Epithelial cell of proximal tubule (primary cell): ENCODE data around the gene BRF1. TPM values are rescaled to one million over a fixed set of nuclear protein-coding genes. Genes with fewer than 3 reads are reported as not detected.

Experiments used
- DNase-seq: peaks from one replicate; pipeline ENCODE4 v3.0.0-alpha.2; 2011; ENCODE audit warnings: low read depth
- H3K4me3 ChIP-seq: 2 replicates; pipeline ENCODE4 v1.5.1; 2011; ENCODE audit warnings: low read depth, mild to moderate bottlenecking, low read length
- CTCF ChIP-seq: conservative IDR thresholded peaks from 2 replicates; pipeline ENCODE4 v1.5.1; 2012; ENCODE audit warnings: low read depth, mild to moderate bottlenecking, low read length
- total RNA-seq: library from RNA; depleted of rRNA; stranded (reverse); fragments of >200 nt; gene quantifications from 2 replicates; pipeline ENCODE4 v1.2.3, GENCODE V29; 2015

BRF1 gene
- total RNA-seq, 1 donor from 2014 or later = 23.8 TPM

GRCh38 chr14:105271224-105271890 lies 29.4 kb downstream of the BRF1 start:
- DNase-seq = no peak
- TF ChIP-seq CTCF = no peak
- no peak overlapping the region for H3K4me3 ChIP-seq

DNA sequence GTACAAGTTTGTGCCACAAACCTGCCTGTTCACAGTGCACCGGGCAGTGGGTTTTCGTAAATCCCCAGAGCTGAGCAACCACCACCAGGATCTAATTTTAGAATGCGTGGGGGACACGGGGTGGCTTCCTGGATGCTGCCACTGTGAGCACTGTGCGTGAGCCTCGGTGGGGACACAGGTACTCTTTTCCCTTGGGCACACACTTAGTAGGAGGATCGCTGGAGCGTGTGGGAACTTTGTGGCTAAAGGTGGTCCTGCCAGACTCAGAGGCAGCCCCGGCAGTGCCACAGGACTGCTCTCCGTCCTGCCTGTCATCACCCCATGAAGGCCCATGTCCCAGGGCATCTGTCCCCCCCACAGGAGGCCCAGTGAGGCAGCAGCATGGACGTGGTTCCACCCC lies 31.4 kb downstream of the BRF1 start:
- no peak for DNase-seq
- no peak overlapping the region for H3K4me3 ChIP-seq
- TF ChIP-seq CTCF = no peak

GRCh38 chr14:105268736-105269354 lies 32.0 kb downstream of the BRF1 start:
- H3K4me3 ChIP-seq = no peak overlapping the region
- no peak for TF ChIP-seq CTCF
- DNase-seq = no peak

- H3K4me3 ChIP-seq = no peak overlapping the region
- DNase-seq = no peak
- peak; percentile 31 for TF ChIP-seq CTCF
These were observed 32.8 kb downstream of the BRF1 start for GRCh38 chr14:105267820-105268548.

DNA sequence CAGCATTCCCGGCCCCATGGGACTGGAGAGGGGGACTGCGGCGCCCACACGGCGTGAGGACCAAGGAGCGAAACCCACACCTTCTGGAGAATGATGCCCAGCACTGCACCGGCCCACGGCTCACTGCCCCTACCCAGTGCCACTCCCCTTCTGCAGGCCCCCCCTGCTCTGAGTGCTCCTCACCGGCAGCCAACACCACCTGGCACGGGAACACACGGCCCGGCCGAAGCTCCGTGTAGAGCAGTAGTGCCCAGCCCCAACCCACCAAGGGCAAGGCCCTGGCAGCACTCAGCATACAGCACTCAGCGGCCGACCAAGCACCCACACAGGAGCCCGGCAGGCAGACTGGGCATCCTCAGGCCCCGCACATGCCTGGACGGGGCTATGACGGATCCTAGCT lies 39.0 kb downstream of the BRF1 start:
- no peak for TF ChIP-seq CTCF
- no peak for DNase-seq
- no peak overlapping the region for H3K4me3 ChIP-seq

GRCh38 chr14:105260959-105261358 lies 39.8 kb downstream of the BRF1 start:
- H3K4me3 ChIP-seq = no peak overlapping the region
- TF ChIP-seq CTCF = no peak
- DNase-seq = no peak

DNA sequence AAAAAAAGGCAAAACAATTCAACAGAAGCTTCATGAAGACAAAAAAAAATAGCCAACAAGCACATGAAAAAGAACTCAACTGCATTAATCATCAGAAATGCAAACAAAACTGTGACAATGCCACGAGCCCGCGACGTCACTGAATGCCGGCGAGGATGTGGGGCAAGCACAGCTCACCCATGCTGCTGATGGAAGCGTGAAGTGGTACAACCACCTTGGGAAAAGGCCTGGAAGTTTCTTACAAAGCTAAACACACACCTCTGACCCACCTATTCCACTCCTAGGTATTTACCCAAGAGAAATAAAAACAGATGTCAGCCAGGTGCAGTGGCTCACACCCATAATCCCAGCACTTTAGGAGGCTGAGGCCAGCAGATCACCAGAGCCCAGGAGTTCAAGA lies 42.0 kb downstream of the BRF1 start:
- no peak overlapping the region for H3K4me3 ChIP-seq
- no peak for TF ChIP-seq CTCF
- no peak for DNase-seq
